Testis (tissue), 2 donors: ENCODE measurements around the gene MYO1D.
"Not testable (repeated sequence)": the region's sequence is repeated elsewhere in the genome, so short reads cannot be mapped to it uniquely, and the experiment has no call there.

ENCODE experiments used
- CTCF ChIP-seq, 3 experiments: fragments of 450-650 bp in 2 of 3; fragments of 200-600 bp in 1 of 3; sonication (generic) in 1 of 3; IDR thresholded peaks; one replicate each; pipeline ENCODE4 v1.5.1; 2016 to 2019; ENCODE audit warnings: antibody characterized with exemption in 3 of 3, mild to moderate bottlenecking in 2 of 3, moderate library complexity in 1 of 3
- POLR2A ChIP-seq: fragments of 450-650 bp; IDR thresholded peaks from one replicate; pipeline ENCODE4 v1.6.1; 2017; ENCODE audit warnings: antibody characterized with exemption, mild to moderate bottlenecking, moderate library complexity

DNA sequence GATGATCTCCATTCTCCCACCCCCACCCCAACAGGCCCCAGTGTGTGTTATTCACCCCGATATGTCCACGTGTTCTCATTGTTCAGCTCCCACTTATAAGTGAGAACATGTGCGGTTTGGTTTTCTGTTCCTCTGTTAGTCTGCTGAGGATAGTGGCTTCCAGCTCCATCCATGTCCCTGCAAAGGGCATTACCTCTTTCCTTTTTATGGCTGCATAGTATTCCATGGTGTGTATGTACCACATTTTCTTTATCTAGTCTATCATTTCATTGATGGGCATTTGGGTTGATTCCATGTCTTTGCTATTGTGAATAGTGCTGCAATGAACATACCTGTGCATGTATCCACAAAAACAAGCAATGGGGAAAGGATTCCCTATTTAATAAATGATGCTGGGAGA lies 162.7 kb downstream of the MYO1D start:
- TF ChIP-seq CTCF (IDR thresholded peaks at IDR 0.05); POLR2A: not testable (repeated sequence)
